ENCODE results near the gene SMPD3.

The SMPD3 gene

DNA sequence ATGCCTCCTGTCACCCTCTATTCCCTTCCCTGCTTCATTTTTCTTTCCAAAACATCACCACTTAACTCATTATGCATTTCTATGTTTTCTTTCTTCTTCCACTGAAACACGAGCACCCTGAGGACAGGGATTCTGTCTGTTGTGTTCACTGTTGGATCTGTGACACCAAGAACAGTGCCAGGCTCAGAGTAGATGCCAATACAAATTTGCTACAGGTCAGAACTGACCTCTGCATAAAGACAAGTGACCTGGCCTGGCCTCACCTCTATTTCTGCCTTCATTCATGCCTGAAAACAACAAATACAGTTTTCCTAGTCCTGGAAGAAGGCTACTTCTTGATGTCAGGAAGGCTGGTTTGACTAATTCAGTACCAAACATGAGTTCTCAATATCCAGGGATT lies 45.1 kb downstream of the SMPD3 start:
- no peak for DNase-seq (ENCODE audit: low read depth)

DNA sequence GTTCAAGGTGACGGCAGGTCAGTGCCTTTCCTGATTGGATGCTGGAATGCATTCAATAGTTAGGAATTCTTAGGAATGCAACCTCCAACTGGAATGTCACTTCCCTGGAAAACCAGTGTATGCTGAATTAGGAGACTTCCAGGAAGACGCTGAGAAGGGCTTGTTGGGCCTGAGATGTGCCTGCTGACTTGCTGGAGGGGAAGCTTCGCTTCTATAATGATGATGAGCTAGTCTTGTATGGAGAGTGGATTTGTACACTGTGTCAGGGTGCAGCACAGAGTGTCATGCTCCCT lies 45.6 kb downstream of the SMPD3 start:
- DNase-seq (ENCODE audit: low read depth), result no peak

DNA sequence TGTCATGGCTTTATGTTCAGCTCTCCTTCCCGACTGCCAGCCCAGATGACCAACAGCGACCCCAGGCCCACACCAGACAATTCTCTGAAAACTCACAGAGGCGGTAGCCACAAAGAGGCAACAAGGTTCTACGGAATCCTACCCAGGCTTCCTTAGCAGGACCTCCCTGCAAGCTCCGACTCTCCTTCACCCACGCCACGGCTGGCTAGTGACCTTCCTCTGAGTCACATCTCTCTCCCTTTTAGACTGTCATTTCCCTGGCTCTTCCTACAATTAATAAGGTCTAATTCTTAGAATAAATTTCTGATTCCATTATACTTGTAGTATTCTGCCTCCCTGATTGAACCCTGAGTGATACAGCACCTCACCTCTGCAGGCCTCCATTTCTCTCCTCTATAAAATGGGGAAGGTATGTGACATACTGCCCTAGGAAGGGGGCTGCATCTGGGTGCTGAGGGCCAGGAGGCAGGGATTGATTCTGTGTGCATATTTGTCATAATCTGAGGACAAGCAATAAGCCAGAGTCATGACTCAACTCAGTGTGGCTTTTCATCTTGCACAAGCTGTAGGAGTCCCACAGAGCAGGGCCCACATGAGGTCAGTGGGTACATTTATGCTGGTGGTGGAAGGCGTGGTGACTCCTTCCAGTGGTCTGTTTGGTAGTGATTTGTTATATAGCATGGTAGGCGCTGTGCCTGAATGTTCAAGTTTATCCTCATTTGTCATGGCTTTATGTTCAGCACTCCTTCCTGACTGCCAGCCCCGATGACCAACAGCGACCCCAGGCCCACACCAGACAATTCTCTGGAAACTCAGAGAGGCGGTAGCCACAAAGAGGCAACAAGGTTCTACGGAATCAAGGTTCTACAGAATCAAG lies 46.2 kb downstream of the SMPD3 start:
- no peak for DNase-seq (ENCODE audit: low read depth)

DNA sequence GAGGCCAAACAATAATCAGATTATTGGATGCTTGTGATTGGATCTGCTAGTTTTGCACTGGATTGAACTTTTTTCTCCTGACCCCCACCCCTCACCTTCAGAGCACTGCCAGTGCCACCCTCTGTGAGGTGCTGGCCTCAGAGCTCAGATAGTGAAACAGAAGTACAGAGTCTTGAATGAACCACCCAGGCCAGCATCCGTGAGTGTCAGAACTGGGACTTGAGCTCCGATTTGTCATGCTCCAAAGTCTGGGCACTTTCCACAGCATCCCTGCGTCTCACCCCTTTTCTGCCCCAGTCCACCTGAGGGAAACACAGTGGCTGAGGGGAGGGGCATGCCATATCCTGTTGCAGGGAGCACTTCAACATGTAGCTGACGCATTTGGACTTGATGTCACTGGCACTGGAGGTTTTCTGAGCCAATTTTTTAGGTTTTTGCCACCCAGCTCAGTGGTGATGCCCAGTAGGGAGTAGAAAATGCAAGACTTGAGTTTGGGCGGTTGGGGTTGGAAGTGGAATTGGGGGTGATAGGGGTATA lies 47.3 kb downstream of the SMPD3 start:
- DNase-seq (ENCODE audit: low read depth), result no peak

DNA sequence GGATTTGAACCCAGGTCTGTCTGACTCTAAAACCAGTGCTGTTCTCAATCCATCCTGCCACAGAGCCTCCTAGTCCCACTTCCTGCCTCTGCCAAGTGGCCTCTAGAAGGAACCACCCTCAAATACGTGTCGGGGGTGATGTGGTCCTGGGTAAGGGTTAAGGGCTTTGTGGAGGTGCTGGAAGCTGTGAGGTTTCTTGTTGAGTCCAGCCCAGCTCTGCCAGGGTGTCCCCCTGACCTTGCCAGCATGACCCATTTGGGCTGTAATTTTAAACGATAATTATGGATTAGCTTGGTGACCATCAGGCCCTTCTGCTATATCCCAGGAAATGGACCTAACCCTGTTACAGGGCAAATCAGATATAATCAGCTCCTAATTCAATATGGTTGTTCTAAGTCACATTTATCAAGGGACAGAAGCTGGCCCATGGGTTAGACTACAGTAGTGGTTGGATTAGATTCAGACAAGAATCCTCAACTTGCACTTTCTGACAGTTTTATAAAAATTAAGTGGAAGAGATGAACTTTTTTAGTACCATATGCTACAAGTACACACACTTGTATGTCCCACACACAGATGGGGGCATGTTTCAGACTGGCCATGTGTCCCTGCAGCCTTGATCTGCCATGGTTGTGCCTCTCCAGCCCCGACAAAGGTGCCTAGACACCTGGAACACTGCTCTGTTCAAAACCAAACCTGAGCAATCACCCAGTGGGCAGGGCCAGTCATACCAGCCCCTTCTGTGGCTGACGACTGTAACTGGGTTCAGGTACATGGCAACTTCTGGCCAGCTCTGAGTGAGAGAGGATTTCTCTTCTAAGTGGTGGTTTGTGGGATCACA lies 48.0 kb downstream of the SMPD3 start:
- no peak for DNase-seq (ENCODE audit: low read depth)

DNA sequence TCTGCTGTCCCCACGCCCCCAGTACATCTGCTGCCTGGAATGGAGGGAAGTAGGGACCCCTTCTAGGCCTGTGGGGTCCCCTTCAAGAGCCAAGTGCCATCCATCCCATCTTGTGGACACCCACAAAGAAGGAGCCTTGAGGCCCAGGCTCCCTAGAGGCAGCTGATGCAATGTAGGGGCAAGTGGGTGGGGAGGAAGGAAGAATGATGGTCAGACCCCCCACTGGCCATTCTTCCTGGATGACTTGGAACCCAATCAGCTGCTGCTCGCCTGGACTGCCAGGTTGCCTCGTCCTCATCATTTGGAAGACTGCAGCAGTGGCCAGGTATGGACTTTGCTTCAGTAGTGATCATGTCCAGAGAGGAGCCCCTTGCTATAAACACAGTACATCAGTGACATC lies 48.9 kb downstream of the SMPD3 start:
- DNase-seq (ENCODE audit: low read depth), result no peak

DNA sequence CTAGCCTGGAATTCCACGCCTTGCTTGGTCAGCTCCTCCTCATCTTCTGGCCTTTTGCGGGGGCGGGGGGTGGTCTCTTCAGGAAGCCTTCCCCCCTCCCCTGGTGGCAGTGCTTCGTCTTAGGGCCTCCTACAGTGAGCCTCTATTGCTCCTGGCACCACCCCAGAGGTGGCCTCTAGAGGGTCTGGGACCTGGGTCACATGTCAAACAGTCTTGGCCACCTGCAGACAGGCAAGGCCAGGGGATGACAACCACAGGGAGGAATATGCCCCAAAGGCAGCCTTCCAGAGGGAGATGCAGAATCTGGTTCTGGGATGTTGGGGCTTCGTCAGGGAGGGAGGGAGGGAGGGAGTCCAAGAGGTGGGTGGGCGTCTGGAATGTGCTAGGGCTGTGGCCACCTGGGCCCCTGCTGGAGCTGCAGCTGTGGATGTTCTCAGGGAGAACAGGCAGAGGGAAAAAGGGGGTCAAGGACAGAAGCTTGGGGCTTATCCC lies 50.6 kb downstream of the SMPD3 start:
- DNase-seq (ENCODE audit: low read depth), result no peak

DNA sequence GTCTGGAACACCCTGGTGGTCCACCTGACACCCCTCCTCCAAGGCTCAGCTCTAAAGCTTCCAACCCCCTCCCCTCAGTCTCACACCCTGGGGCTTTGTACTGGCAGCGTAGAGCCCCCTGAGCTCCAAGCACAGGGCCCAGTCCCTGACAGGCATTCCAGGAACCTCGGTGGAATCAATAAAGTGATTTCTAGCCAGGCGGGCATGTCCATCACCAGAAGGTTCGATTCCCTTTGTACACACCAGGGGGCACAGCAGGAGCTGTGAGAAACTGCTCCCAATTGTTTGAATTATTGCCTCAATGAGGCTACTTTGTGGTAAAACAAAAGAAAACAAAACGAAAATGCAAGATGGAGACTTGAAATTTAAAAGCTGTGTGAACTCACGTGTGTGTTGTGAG lies 51.8 kb downstream of the SMPD3 start:
- DNase-seq (ENCODE audit: low read depth), result peak; percentile 26

DNA sequence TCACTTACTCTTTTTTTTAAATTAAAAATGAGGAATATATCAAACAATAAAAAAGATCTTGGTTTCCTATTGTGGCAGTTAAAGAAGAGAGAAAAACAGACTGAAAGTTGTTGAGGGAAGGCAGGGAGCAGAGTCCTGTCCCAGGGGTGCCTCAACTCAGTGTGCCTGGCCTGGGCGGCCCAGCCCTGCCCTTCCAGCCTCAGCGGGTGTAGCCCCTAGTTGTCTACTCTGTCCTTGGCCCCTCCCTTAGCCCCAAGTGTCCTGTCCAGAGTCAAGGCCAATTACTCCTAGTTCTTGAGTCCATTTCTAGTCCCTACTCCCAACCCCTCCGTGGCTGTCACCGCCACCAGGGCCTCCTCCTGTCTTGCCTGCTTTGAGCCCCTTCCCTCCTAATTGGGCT lies 52.5 kb downstream of the SMPD3 start:
- DNase-seq (ENCODE audit: low read depth), result no peak

DNA sequence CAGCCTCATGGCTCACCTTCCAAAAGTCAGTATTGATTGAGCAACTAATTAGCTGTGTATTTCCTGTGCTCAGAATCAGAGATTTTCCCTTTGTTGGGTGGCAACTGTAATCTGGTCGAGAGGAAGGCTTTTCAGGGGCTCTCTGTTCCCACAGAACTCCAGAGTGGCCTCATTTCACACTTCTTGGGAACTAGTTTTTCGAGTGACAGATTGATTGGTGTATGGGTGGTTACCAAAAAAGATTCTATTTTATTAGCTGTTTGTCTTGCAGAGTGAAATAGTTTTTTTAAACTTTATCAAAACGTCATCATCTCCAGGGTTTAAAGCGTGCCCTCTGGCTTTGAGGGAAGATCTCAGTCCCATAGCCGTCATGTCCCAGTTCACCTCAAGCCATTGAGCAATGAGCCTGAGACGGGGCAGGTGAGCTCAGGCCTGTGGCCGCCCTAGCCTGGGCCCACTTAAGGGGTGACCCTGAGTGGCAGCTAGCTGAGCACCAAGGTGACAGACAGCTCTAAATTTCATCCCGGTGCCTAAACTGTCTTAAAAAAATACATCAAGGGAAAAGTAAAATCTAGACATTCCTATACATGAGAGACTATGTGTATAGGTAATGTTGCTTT lies 53.0 kb downstream of the SMPD3 start:
- no peak for DNase-seq (ENCODE audit: low read depth)

DNA sequence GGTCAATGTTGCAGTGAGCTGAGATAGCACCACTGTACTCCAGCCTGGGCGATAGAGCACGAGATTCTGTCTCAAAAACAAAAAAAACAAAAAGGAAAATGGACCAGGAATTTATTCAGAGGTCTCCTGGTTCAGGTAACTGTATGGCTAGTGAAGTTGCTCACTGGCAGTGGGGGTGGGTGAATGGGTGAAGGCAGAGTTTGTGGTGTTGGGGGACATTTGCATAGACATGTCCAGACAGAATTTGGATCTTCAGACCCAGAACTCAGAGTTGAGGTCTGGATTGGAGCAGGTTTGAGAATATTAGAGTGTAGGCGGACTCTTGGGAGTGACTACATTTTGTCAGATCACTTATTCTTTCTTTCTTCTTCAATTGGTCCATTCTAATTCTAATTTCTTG lies 55.0 kb downstream of the SMPD3 start:
- no peak for DNase-seq (ENCODE audit: low read depth)

DNA sequence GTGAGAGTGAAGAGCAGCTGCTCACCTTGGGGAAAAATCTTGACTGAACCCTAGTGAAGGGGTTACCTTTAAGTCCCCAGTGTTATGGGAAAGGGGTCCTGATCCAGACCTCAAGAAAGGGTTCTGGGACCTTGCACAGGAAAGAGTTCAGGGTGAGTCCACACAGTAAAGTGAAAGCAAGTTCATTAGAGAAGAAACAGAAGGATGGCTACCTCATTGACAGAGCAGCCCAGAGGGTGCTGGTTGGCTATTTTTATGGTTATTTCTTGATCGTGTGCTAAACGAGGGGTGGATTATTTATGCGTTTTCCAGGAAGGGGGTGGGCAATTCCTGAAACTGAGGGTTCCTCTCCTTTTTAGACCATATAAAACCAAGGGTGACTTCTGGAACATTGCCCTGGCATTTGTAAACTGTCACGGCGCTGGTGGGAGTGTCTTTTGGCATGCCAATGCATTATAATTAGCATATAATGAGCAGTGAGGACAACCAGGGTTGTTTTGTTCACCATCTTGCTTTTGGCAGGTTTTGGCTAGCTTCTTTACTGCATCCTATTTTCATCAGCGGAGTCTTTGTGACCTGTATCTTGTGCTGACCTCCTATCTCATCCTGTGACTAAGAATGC lies 58.4 kb downstream of the SMPD3 start:
- no peak for DNase-seq (ENCODE audit: low read depth)

DNA sequence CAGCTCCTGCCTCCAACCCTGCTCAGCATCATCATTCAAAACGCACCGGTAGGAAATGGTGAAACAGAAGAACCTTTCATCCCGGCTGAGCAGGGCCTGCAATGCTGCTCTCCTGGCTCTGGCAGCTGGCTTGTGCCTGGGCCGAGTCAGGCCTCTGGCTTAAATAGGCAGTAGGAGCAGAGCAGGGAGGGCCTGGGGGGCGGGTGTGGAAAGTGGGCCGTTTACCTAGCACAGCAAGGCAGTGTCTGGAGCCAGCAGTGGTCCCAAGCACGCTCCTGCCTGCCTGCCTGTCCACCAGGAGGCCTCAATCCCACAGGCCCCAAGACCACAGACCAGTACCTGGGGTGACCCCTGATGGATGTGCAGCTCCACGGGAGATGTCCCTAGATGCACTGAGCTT lies 59.3 kb downstream of the SMPD3 start:
- DNase-seq (ENCODE audit: low read depth), result no peak

DNA sequence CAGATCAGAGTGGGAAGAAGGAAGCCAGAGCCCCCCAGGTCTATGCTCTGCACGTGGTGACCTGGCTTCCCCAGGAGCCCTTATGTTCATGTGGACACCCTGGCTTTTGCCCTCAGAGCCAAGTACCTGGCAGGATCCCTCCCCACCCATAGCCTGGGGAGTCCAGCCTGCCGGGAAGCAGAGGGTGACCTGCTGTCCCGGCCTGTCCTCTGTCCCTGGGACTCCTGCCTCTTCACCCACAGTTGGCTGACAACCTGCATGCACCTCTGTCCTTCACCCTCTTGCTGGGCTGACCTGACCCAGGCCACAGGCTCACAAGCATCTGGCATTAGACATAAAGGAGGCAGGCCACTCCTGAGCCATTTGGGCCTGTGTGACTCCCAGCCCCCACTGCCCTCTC lies 60.2 kb downstream of the SMPD3 start:
- DNase-seq (ENCODE audit: low read depth), result no peak

DNA sequence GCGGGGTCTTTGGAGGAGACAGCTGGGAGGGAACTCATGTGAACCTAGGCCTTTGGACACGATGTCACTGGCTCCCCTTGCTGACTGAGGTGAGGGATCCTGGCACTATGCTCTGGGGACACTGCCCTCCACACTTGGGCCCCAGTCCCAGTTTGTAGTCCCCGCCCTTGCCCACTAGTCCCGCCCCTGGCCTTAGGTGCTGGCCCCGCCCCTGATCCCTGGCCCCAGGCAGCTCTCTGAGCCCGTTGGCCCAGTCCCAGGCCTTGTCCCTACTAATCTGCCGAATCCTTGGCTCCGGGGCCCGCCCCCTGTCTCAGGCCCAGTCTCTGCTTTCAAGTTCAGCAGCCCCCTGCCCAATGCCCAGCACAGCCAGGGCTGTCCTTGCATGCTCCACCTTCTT lies 61.0 kb downstream of the SMPD3 start:
- no peak for DNase-seq (ENCODE audit: low read depth)

DNA sequence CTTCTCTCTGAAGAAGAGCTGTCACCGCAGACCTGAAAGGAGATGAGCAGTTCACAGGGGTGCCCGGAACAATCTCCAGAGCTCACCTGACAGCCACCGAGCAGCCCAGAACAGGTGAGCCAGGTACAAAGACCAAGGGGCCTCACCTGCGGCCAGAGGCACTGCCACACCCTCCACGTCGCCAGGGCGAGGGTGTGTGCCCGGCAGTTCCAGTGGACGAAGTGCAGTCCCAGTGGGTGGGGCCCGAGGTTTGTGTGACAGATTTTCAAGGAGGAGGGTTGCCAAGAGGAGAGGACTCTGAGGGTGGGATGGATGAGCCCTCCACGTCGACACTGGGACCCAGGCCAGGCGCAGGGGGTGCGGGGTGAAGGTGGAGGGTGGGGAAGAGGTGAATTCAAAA lies 61.7 kb downstream of the SMPD3 start:
- no peak for DNase-seq (ENCODE audit: low read depth)

DNA sequence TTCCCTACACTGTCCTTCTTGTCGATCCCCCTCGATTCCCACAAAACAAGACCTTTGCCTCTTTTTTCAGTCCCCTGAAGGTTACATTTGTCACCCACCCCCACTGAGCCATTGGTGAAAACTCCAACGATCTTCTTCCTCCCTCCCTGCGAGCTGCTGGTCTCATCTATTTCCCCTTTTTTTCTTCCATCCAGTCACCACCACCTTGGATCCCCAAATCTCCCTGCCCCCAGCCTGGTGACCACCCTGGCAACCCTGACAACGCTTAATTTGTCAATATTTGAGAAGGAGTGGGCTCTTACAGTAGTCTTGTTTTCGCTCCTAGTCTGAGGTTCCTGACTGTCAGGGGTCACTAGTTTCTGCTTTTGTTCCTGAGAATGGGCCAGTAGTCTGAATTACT lies 62.9 kb downstream of the SMPD3 start:
- no peak for DNase-seq (ENCODE audit: low read depth)

DNA sequence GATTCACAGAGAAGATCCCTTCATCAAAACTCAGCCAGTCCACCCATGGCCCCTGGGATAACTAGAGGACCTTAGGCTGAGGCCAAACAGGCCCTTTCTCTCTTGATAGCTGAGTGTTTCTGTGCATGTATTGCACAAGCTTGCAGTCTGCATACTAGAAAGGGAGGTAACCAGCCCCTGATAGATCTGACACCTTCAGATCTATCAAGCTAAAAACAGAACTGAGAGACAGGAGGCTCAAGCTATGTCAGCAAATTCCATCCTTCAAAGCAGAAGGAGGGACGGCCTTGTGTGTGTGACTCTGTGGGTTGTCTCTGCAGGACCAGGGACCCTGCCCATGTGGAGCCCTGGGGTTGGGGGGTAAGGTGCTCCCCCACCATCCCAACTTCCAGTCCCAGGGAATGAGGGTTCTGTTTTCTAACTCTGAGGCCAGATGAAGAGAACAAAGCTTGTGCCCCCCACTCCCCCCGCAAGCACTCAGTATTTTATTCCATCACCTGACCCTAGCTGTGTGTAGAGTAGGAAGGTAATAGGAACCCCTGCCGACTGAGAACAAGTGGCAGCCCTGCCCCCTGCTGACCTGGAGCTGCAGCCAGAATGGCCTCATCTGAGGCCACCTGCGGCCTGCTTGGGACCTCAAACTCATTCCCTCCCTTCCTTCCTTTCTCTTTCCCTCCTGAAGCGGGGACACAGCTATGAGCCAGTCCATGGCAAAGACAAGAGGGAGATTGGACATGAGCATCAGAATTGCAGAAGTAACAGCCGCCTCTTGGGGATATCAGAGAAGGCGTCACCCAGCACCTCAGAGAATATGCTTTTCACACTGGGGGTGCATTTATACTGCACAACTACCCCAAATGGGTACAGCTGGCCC lies 63.8 kb downstream of the SMPD3 start:
- DNase-seq (ENCODE audit: low read depth), result no peak

DNA sequence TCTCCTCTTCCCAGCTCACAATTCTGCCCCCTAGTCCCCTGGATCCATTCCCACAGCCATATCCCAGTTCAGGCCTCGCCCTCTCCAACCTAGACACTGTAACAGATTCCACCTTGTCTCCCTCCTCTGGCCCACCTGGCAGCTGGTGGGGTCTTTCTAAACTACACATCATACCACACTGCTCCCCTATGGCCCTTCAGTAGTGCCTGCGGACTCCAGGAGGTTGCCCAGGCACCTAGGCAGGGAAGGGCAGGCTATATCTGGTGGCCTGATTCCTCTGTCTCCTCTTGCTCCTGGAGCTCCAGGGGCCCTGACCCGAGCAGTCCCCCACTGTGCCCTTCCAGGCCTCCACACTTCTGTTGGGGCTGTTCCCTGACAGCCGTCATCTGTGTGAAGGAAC lies 64.5 kb downstream of the SMPD3 start:
- DNase-seq (ENCODE audit: low read depth), result no peak

DNA sequence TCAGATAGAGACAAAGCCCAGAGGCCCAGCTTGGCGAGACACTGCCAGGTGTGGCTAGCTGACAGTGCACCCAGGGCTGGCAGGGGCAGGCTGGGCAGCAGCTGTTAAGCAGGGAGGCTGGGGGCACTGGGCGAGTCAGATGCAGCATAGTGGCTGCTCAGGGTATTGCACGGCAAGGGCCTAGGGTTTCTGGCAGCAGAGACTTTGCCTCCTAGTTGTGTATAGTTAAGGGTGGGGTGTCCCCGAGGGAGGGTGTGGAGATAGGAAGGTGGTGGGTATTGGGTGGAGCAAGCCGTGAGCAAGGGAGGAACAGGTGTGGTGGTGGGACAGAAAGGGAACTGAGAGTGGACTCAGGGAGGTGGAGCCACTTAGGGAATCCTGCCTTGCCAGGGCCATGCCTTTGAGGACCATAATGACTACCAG lies 66.0 kb downstream of the SMPD3 start:
- DNase-seq (ENCODE audit: low read depth), result no peak

DNA sequence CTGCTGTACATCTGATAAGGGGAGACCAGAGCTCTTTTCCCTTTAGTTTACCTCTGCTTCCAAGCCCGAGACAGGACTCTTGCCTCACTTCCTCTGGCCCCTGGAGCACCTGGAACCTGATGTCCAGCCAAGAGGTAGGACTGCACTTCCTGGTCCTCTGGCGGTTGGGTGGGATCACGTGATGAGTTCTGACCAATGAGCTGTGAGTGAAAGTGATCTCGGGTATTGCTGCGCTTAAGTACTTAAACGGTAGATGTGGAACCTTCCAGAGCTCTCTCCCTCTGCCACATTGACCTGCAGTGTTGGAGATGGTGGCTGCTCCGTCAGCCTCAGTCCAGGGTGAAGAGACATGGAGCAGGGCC lies 67.0 kb downstream of the SMPD3 start:
- DNase-seq (ENCODE audit: low read depth), result no peak
